AG08396 (cell line): Measurements from ENCODE around the gene SYT3.
A peak's percentile ranks its signal among the peaks of the same experiment; 100 is the strongest.
"Not testable (repeated sequence)": the region's sequence is repeated elsewhere in the genome, so short reads cannot be mapped to it uniquely, and the experiment has no call there.

Source experiments
- DNase-seq: peaks from one replicate; pipeline ENCODE4 v3.0.0; 2012; ENCODE audit warnings: low spot score, mixed read lengths

SYT3 gene

GRCh38 chr19:50602935-50603334 is 36.7 kb downstream of the SYT3 start:
- no peak for DNase-seq

GRCh38 chr19:50602496-50602895 is 37.2 kb downstream of the SYT3 start:
- DNase-seq = no peak

- no peak for DNase-seq
Measured at GRCh38 chr19:50602089-50602422, 37.6 kb downstream of the SYT3 start.

GRCh38 chr19:50601407-50602088 is 38.1 kb downstream of the SYT3 start:
- DNase-seq = no peak

- no peak for DNase-seq
Measured at GRCh38 chr19:50599427-50599826, 40.3 kb downstream of the SYT3 start.

- no peak for DNase-seq
Measured at GRCh38 chr19:50590191-50590590, 49.5 kb downstream of the SYT3 start.

GRCh38 chr19:50581795-50582660 is 57.7 kb downstream of the SYT3 start:
- not testable (repeated sequence) for DNase-seq

GRCh38 chr19:50580970-50581634 is 58.6 kb downstream of the SYT3 start:
- no peak for DNase-seq

- no peak for DNase-seq
Measured at GRCh38 chr19:50580240-50580639, 59.4 kb downstream of the SYT3 start.

GRCh38 chr19:50576769-50577168 is 62.9 kb downstream of the SYT3 start:
- DNase-seq = not testable (repeated sequence)

- peak; percentile 5 for DNase-seq
Measured at GRCh38 chr19:50573741-50574461, 65.8 kb downstream of the SYT3 start.
